ENCODE measurements around the gene DOK7.

DNA sequence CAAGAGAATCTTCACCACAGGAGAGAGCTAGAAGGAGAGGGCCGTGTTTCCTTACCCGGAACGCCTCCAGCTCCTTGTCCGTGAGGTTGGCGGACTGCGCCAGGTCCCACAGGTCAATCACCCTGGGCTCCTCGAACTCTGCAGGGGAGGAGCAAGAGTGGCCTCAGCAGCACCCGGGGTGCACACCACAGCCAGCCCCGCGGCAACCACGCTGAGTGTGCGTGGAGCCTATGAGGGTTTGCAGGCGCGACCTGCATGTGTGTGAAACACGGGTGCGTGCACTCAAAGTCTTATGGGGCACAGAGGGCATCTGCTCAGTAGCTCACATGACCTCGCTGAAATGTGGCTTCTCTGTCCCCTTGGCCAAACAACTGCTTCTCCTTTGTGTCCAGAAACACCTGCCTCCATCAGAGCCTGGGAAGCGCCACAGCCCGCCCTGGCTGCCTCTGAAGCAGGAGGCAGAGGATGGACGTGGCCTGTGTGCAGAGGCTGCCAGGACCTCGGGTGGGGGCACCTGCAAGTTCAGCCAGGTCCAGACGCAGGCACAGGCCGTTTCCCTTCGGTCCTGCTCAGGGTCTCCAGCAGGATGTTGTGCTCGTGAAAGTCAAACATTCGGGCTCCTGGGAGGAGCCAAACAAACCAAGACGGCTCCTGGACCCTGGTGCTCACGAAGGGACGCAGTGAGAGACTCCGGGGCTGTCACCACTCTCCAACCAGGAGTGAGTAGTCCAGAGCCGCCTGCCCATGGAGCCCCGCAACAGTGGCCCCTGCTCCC is 53.1 kb downstream of the DOK7 start:
- TF ChIP-seq, protein P1, sequence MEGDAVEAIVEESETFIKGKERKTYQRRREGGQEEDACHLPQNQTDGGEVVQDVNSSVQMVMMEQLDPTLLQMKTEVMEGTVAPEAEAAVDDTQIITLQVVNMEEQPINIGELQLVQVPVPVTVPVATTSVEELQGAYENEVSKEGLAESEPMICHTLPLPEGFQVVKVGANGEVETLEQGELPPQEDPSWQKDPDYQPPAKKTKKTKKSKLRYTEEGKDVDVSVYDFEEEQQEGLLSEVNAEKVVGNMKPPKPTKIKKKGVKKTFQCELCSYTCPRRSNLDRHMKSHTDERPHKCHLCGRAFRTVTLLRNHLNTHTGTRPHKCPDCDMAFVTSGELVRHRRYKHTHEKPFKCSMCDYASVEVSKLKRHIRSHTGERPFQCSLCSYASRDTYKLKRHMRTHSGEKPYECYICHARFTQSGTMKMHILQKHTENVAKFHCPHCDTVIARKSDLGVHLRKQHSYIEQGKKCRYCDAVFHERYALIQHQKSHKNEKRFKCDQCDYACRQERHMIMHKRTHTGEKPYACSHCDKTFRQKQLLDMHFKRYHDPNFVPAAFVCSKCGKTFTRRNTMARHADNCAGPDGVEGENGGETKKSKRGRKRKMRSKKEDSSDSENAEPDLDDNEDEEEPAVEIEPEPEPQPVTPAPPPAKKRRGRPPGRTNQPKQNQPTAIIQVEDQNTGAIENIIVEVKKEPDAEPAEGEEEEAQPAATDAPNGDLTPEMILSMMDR (conservative IDR thresholded peaks at IDR 0.05; ENCODE audit: low read depth, low read length): no peak
- TF ChIP-seq FOS (IDR thresholded peaks at IDR 0.05; ENCODE audit: low read depth, low read length): no peak
- TF ChIP-seq MAZ (IDR thresholded peaks at IDR 0.05; ENCODE audit: borderline replicate concordance, low read depth, low read length): no peak
- no peak for TF ChIP-seq RCOR1 (IDR thresholded peaks at IDR 0.05; ENCODE audit: insufficient replicate concordance, low read length)
- TF ChIP-seq POLR2A (IDR thresholded peaks at IDR 0.05; ENCODE audit: low read depth, low read length): no peak
- no peak for TF ChIP-seq CHD1 (IDR thresholded peaks at IDR 0.05; ENCODE audit: low read depth, low read length)
- TF ChIP-seq RAD21 (IDR thresholded peaks at IDR 0.05; ENCODE audit: low read length): no peak
- TF ChIP-seq, protein P2, sequence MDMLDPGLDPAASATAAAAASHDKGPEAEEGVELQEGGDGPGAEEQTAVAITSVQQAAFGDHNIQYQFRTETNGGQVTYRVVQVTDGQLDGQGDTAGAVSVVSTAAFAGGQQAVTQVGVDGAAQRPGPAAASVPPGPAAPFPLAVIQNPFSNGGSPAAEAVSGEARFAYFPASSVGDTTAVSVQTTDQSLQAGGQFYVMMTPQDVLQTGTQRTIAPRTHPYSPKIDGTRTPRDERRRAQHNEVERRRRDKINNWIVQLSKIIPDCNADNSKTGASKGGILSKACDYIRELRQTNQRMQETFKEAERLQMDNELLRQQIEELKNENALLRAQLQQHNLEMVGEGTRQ (IDR thresholded peaks at IDR 0.05; ENCODE audit: low read depth, low read length): no peak
- no peak for TF ChIP-seq SMC3 (IDR thresholded peaks at IDR 0.05; ENCODE audit: low read depth, low read length)
